Stimulated activated naive CD8-positive, alpha-beta T cell treated with anti-CD3 and anti-CD28 coated beads, Interleukin-15, Interleukin-2, amounts not matched to agents 100 ng/mL and 50 ng/mL, for 24 hours (primary cell): ENCODE measurements around the gene UVSSA.

ENCODE experiments used
- H3K27ac Mint-ChIP-seq: one replicate; pipeline ENCODE4 v1.8.0; 2021; ENCODE audit warnings: mild to moderate bottlenecking, mixed read lengths
- H3K27me3 Mint-ChIP-seq: one replicate; pipeline ENCODE4 v1.8.0; 2021; ENCODE audit warnings: mixed read lengths
- H3K36me3 Mint-ChIP-seq: one replicate; pipeline ENCODE4 v1.8.0; 2021; ENCODE audit warnings: low read depth, mixed read lengths
- H3K4me1 Mint-ChIP-seq: one replicate; pipeline ENCODE4 v1.8.0; 2021; ENCODE audit warnings: low read depth, mixed read lengths
- H3K4me3 Mint-ChIP-seq: one replicate; pipeline ENCODE4 v1.8.0; 2021; ENCODE audit warnings: mild to moderate bottlenecking, mixed read lengths
- H3K9me3 Mint-ChIP-seq: one replicate; pipeline ENCODE4 v1.8.0; 2021; ENCODE audit warnings: mixed read lengths

The UVSSA gene

GRCh38 chr4:1358421-1359143 is 11.6 kb downstream of the UVSSA start:
- Mint-ChIP-seq H3K4me1 (no peaks in the 10 kb centered on the region), H3K4me3 (no peak overlapping the region), H3K27me3 (no peaks in the 10 kb centered on the region), H3K27ac (no peak overlapping the region), H3K36me3 (peaks cover 3% of the 10 kb centered on the region), H3K9me3 (no peaks in the 10 kb centered on the region)

GRCh38 chr4:1359144-1359501 is 12.1 kb downstream of the UVSSA start:
- Mint-ChIP-seq H3K27ac (no peak overlapping the region), H3K36me3 (peaks cover 3% of the 10 kb centered on the region), H3K4me3 (no peak overlapping the region), H3K4me1 (no peaks in the 10 kb centered on the region), H3K9me3 (no peaks in the 10 kb centered on the region), H3K27me3 (no peaks in the 10 kb centered on the region)

GRCh38 chr4:1359976-1360375 is 13.0 kb downstream of the UVSSA start:
- no peak overlapping the region for H3K27ac Mint-ChIP-seq
- H3K4me3 Mint-ChIP-seq: no peak overlapping the region
- H3K9me3 Mint-ChIP-seq: no peaks in the 10 kb centered on the region
- peaks cover 3% of the 10 kb centered on the region for H3K36me3 Mint-ChIP-seq
- H3K27me3 Mint-ChIP-seq: no peaks in the 10 kb centered on the region
- H3K4me1 Mint-ChIP-seq: no peaks in the 10 kb centered on the region

DNA sequence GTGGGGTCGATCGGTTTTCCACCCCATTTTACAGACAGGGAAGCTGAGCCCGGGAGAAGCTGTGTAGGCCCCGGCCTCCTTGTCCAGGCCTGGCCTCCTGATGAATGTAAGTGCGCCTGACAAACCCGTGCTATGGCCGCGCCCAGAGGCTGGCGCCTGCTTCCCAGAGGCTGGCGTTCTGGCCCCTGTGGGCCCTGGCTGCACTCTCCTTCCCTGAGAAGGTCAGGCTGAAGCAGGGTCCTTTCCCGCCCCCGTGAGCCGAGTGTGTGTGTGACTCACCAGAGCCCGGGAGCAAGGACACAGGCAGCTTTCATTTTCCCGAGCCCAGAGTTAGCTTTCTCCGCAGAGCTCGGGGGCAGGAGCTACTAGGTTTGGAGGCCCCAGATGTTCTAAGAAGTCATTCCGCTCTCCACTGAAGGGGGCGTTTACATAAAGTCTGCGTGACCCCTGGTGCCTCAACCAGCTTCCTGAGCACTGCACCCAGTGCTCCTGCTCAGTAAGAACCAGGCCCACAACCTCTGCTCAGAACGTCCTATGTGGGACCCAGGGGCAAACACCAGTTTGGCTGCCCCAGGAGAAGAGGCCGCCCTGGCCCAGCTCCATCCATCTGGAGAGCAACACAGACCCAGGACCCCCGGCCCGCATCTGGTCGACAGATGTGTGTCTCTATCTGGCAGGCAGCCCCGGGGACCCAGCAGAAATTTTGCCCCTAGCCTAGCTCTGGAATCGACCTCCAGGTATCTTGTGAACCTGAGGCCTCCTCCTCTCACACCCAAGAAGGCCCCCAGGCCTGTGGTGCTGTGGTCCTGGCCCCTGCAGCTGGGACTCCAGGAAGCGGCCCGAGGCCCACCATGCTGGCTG is 13.6 kb downstream of the UVSSA start:
- H3K36me3 Mint-ChIP-seq: peaks cover 3% of the 10 kb centered on the region

GRCh38 chr4:1361431-1361830 is 14.4 kb downstream of the UVSSA start:
- H3K4me3 Mint-ChIP-seq: no peak overlapping the region
- H3K4me1 Mint-ChIP-seq: no peaks in the 10 kb centered on the region
- H3K9me3 Mint-ChIP-seq: no peaks in the 10 kb centered on the region
- H3K27ac Mint-ChIP-seq: no peak overlapping the region
- no peaks in the 10 kb centered on the region for H3K27me3 Mint-ChIP-seq
- H3K36me3 Mint-ChIP-seq: peaks cover under 1% of the 10 kb centered on the region

More for the DNA sequence above, 13.6 kb downstream of the UVSSA start:
- Mint-ChIP-seq H3K4me1 (no peaks in the 10 kb centered on the region), H3K27ac (no peak overlapping the region), H3K9me3 (no peaks in the 10 kb centered on the region), H3K4me3 (no peak overlapping the region), H3K27me3 (no peaks in the 10 kb centered on the region)

GRCh38 chr4:1362046-1362445 is 15.0 kb downstream of the UVSSA start:
- no peak overlapping the region for H3K4me3 Mint-ChIP-seq
- H3K27ac Mint-ChIP-seq: no peak overlapping the region
- H3K27me3 Mint-ChIP-seq: no peaks in the 10 kb centered on the region
- no peaks in the 10 kb centered on the region for H3K4me1 Mint-ChIP-seq
- no peaks in the 10 kb centered on the region for H3K9me3 Mint-ChIP-seq
- no peaks in the 10 kb centered on the region for H3K36me3 Mint-ChIP-seq

- Mint-ChIP-seq H3K4me3 (no peak overlapping the region), H3K27ac (no peak overlapping the region), H3K36me3 (no peaks in the 10 kb centered on the region), H3K4me1 (no peaks in the 10 kb centered on the region), H3K27me3 (no peaks in the 10 kb centered on the region), H3K9me3 (no peaks in the 10 kb centered on the region)
Measured at GRCh38 chr4:1362521-1362920, 15.5 kb downstream of the UVSSA start.

DNA sequence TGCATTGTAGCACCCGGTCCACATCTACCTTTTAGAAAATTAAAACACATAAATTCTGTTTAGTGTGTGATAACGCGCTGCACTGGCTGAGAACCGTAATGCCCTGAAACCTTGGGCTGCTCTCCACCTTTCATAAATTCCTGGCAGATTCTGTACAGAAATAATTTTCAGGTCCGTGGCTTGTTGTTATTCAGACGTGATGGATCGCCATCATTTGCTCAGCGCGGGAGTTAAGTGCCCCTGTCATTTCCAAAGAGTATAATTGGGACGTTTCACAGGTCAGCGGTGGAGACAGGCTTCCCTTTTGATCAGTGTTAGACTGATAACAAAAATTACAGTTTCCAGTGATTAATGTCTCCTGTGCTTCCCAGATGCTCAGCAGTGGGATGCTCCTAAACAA is 16.5 kb downstream of the UVSSA start:
- Mint-ChIP-seq H3K9me3 (no peaks in the 10 kb centered on the region), H3K27ac (no peak overlapping the region), H3K27me3 (no peaks in the 10 kb centered on the region), H3K4me1 (no peaks in the 10 kb centered on the region), H3K4me3 (no peak overlapping the region), H3K36me3 (no peaks in the 10 kb centered on the region)

DNA sequence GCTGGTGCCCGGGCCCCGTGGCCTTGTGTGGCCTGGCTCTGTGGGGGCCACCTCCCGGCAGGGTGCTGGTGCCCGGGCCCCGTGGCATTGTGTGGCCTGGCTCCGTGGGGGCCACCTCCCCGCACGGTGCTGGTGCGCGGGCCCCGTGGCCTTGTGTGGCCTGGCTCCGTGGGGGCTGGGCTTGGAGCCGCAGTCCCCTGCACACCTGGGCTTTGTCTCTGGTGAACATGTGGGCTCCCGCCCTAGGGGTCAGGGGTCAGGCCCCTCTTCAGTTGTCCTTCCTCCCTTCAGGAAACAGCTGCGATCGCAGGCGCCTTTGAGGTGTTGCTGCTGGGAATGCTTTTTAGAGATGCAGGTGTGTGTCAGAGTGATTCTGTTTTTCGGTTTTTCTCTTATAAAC is 17.2 kb downstream of the UVSSA start:
- Mint-ChIP-seq H3K27ac (no peak overlapping the region), H3K36me3 (no peaks in the 10 kb centered on the region), H3K4me1 (no peaks in the 10 kb centered on the region), H3K4me3 (no peak overlapping the region), H3K9me3 (no peaks in the 10 kb centered on the region), H3K27me3 (no peaks in the 10 kb centered on the region)

DNA sequence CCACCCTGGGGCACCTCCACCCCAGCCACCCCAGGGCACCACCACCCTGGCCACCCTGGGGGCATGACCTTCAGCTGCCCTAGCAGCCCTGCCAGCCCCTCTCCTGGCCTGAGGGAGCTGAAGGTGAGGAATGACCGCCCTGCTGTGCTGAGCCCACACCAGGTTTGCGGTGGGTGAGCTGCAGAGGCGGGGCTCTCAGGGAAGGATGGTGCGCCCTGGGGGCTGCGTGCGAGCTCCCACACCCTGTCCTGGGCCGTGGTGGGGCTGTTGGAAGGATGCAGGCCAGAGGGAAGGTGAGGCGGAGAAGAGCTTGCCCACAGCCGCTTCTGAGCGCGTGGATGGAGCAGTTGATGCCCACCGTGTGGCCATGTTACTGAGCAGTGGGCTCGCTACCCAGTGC is 17.7 kb downstream of the UVSSA start:
- Mint-ChIP-seq H3K9me3 (no peaks in the 10 kb centered on the region), H3K27me3 (no peaks in the 10 kb centered on the region), H3K4me1 (no peaks in the 10 kb centered on the region), H3K4me3 (no peak overlapping the region), H3K36me3 (no peaks in the 10 kb centered on the region), H3K27ac (no peak overlapping the region)

- H3K36me3 Mint-ChIP-seq: no peaks in the 10 kb centered on the region
Measured at GRCh38 chr4:1365271-1366178, 18.5 kb downstream of the UVSSA start.

DNA sequence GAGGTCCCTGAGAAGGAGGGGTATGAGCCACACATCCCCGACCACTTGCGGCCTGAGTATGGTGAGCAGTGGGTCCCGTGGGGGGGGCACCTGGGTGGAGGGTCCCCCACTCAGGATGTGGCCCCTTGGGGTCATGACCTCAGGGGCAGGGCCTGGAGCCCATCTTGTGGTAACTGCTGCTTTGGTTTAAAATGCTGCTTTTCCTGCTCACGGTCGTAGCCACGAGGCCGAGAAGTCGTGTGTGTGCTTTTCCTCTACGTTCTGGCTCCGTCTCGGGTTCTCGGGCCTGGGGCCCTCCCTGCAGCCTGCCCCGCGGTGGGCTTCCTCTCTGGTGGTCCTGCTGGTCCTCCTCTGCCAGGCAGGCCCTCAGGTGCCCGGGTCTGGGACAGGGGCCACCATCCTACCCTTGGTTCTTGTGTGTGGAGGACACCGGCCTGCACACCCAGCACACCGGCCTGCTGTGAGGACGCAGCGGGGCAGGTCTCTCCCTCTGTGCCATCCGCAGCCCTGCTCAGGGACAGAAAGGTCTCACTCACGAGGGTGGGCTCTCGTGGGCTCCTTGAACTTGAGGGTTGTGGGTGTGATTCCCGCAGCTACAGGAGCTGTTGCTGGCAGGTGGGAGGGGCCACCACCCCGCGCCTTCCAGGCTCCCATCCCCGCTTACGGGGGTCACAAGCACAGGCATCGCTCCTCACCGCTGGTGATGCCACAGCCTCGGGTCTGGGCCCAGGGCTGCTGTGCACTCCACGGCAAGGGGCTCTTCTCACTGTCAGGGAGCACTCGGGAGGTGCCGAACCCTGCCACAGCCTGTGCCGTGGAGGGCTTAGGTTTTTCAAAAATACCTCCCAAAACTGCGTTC is 19.6 kb downstream of the UVSSA start:
- H3K27ac Mint-ChIP-seq: no peak overlapping the region
- no peak overlapping the region for H3K4me3 Mint-ChIP-seq
- no peaks in the 10 kb centered on the region for H3K36me3 Mint-ChIP-seq
- no peaks in the 10 kb centered on the region for H3K4me1 Mint-ChIP-seq
- H3K27me3 Mint-ChIP-seq: no peaks in the 10 kb centered on the region
- H3K9me3 Mint-ChIP-seq: no peaks in the 10 kb centered on the region

More at GRCh38 chr4:1365271-1366178, 18.5 kb downstream of the UVSSA start:
- Mint-ChIP-seq H3K9me3 (no peaks in the 10 kb centered on the region), H3K27ac (no peak overlapping the region), H3K4me3 (no peak overlapping the region), H3K4me1 (no peaks in the 10 kb centered on the region), H3K27me3 (no peaks in the 10 kb centered on the region)

- Mint-ChIP-seq H3K4me3 (no peak overlapping the region), H3K27me3 (no peaks in the 10 kb centered on the region), H3K27ac (no peak overlapping the region), H3K4me1 (no peaks in the 10 kb centered on the region), H3K36me3 (peaks cover 7% of the 10 kb centered on the region), H3K9me3 (no peaks in the 10 kb centered on the region)
Measured at GRCh38 chr4:1367230-1367935, 20.4 kb downstream of the UVSSA start.

- H3K27me3 Mint-ChIP-seq: no peaks in the 10 kb centered on the region
- no peak overlapping the region for H3K4me3 Mint-ChIP-seq
- H3K4me1 Mint-ChIP-seq: no peaks in the 10 kb centered on the region
- no peaks in the 10 kb centered on the region for H3K9me3 Mint-ChIP-seq
- H3K36me3 Mint-ChIP-seq: peaks cover 12% of the 10 kb centered on the region
- no peak overlapping the region for H3K27ac Mint-ChIP-seq
Measured at GRCh38 chr4:1367936-1368289, 20.9 kb downstream of the UVSSA start.
